Ascending aorta (tissue), 2 donors: ENCODE data around the gene EPHB2. TPM values are rescaled to one million over a fixed set of nuclear protein-coding genes. Genes with fewer than 3 reads are reported as not detected.

ENCODE experiments used
- DNase-seq, 2 donors: peaks; one replicate each; pipeline ENCODE4 v3.0.0-alpha.2; 2019; ENCODE audit warnings: low spot score in 2 of 2
- H3K27ac ChIP-seq, 2 donors: fragments of 200-600 bp; sonication (generic); one replicate each; pipeline ENCODE4 v1.5.1; 2016 to 2017; ENCODE audit warnings: mild to moderate bottlenecking in 1 of 2
- H3K27me3 ChIP-seq: fragments of 200-600 bp; sonication (generic); one replicate; pipeline ENCODE4 v1.5.1; 2017
- H3K36me3 ChIP-seq, 2 donors: fragments of 200-600 bp; sonication (generic); one replicate each; pipeline ENCODE4 v1.5.1; 2016
- H3K4me1 ChIP-seq, 2 donors: fragments of 200-600 bp; sonication (generic); one replicate each; pipeline ENCODE4 v1.5.1; 2016 to 2017; ENCODE audit warnings: mild to moderate bottlenecking in 1 of 2
- H3K4me3 ChIP-seq, 2 donors: fragments of 200-600 bp; sonication (generic); one replicate each; pipeline ENCODE4 v1.5.1; 2016 to 2017; ENCODE audit warnings: mild to moderate bottlenecking in 1 of 2
- H3K9me3 ChIP-seq, 2 donors: fragments of 200-600 bp; sonication (generic); one replicate each; pipeline ENCODE4 v1.5.1; 2016
- intact Hi-C: fragments of 100-400 bp; cut with DNase I; formaldehyde crosslinking; loops from one replicate; pipeline ENCODE4 v1.15.1; 2023
- total RNA-seq: library from RNA; depleted of rRNA; stranded (reverse); fragments of >200 nt; gene quantifications from one replicate; pipeline ENCODE4 v1.1.0, GENCODE V29; 2016
- TF ChIP-seq, protein P1 (sequence below), 3 experiments: fragments of 200-600 bp in 2 of 3; fragments of 450-650 bp in 1 of 3; sonication (generic) in 2 of 3; IDR thresholded peaks; one replicate each; pipeline ENCODE4 v1.5.1; 2016 to 2019; ENCODE audit warnings: antibody characterized with exemption in 3 of 3, mild to moderate bottlenecking in 1 of 3, moderate library complexity in 1 of 3

Gene EPHB2
- total RNA-seq, 1 donor from 2014 or later: 3.2 TPM

DNA sequence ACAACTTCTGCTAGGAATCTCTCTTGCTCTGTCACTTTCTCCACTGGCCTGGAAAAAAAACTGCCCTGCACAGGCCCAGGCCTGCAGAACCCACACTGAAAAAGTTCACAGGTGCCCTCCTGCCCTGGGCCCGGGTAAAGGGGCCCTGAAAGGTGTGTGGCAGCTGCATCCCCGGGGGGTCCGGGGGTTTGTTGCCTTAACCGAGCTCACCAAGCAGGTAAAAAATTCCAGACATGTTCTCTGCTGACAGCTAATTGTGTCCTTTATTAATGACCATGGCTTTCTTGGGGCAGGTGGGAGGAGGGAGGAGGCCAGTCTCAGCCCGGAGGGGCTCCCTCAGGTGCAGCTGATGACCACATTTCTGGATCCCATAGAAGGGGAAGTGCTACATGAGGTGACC is 139.1 kb downstream of the EPHB2 start:
- TF ChIP-seq, protein P1, sequence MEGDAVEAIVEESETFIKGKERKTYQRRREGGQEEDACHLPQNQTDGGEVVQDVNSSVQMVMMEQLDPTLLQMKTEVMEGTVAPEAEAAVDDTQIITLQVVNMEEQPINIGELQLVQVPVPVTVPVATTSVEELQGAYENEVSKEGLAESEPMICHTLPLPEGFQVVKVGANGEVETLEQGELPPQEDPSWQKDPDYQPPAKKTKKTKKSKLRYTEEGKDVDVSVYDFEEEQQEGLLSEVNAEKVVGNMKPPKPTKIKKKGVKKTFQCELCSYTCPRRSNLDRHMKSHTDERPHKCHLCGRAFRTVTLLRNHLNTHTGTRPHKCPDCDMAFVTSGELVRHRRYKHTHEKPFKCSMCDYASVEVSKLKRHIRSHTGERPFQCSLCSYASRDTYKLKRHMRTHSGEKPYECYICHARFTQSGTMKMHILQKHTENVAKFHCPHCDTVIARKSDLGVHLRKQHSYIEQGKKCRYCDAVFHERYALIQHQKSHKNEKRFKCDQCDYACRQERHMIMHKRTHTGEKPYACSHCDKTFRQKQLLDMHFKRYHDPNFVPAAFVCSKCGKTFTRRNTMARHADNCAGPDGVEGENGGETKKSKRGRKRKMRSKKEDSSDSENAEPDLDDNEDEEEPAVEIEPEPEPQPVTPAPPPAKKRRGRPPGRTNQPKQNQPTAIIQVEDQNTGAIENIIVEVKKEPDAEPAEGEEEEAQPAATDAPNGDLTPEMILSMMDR (IDR thresholded peaks at IDR 0.05): no peak
- no peaks in the 10 kb centered on the region for H3K9me3 ChIP-seq
- no peaks in the 10 kb centered on the region for H3K27me3 ChIP-seq
- no peak for DNase-seq
- intact Hi-C loops: no loop called here
- H3K4me1 ChIP-seq: no peaks in the 10 kb centered on the region
- no peaks in the 10 kb centered on the region for H3K36me3 ChIP-seq
- no peak overlapping the region for H3K4me3 ChIP-seq
- no peak overlapping the region for H3K27ac ChIP-seq

- Histone ChIP-seq H3K4me3 (no peak overlapping the region), H3K27me3 (no peaks in the 10 kb centered on the region), H3K27ac (no peak overlapping the region), H3K36me3 (no peaks in the 10 kb centered on the region), H3K9me3 (no peaks in the 10 kb centered on the region), H3K4me1 (no peaks in the 10 kb centered on the region)
- TF ChIP-seq, protein P1 (IDR thresholded peaks at IDR 0.05): no peak
- DNase-seq: no peak
- intact Hi-C loops: no loop called here
These were observed 139.6 kb downstream of the EPHB2 start for GRCh38 chr1:22850281-22850680.

GRCh38 chr1:22850681-22851080 is 140.0 kb downstream of the EPHB2 start:
- TF ChIP-seq, protein P1 (IDR thresholded peaks at IDR 0.05): no peak
- intact Hi-C loops: no loop called here
- H3K4me3 ChIP-seq: no peak overlapping the region
- DNase-seq: no peak
- no peaks in the 10 kb centered on the region for H3K9me3 ChIP-seq
- no peak overlapping the region for H3K27ac ChIP-seq
- H3K4me1 ChIP-seq: no peaks in the 10 kb centered on the region
- no peaks in the 10 kb centered on the region for H3K27me3 ChIP-seq
- no peaks in the 10 kb centered on the region for H3K36me3 ChIP-seq

- TF ChIP-seq, protein P1 (IDR thresholded peaks at IDR 0.05): no peak
- intact Hi-C loops: no loop called here
- DNase-seq: no peak
- Histone ChIP-seq H3K27ac (no peak overlapping the region), H3K27me3 (no peaks in the 10 kb centered on the region), H3K9me3 (no peaks in the 10 kb centered on the region), H3K36me3 (no peaks in the 10 kb centered on the region), H3K4me1 (no peaks in the 10 kb centered on the region), H3K4me3 (no peak overlapping the region)
These were observed 140.9 kb downstream of the EPHB2 start for GRCh38 chr1:22851517-22851916.

DNA sequence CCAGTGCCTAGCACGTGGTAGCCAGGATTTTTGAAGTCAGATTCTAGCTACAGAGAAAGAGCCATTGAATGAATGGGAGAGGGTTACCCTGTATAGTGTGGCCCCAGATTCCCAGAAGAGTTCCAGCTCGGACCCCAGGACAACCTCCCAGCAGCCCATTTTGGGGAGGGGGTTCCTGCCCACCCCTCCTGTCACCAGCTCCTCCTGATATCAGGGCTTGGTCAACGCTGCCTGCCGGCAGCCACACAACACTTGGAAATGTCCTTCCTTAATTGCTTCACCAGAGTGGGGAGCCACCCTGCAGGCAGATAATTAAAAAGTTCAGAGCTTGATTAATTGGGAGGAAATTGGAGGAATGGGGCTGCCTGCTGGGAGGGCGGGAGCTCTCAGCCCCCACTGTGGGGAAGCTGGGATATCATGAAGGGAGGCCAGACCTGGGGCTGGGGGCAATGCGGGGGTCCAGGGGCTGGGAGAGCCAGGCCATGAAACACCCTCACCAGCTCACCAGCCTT is 141.6 kb downstream of the EPHB2 start:
- Histone ChIP-seq H3K27ac (no peak overlapping the region), H3K4me1 (no peaks in the 10 kb centered on the region), H3K36me3 (no peaks in the 10 kb centered on the region), H3K4me3 (no peak overlapping the region), H3K27me3 (no peaks in the 10 kb centered on the region), H3K9me3 (no peaks in the 10 kb centered on the region)
- intact Hi-C loops: no loop called here
- TF ChIP-seq, protein P1 (IDR thresholded peaks at IDR 0.05): no peak
- no peak for DNase-seq

DNA sequence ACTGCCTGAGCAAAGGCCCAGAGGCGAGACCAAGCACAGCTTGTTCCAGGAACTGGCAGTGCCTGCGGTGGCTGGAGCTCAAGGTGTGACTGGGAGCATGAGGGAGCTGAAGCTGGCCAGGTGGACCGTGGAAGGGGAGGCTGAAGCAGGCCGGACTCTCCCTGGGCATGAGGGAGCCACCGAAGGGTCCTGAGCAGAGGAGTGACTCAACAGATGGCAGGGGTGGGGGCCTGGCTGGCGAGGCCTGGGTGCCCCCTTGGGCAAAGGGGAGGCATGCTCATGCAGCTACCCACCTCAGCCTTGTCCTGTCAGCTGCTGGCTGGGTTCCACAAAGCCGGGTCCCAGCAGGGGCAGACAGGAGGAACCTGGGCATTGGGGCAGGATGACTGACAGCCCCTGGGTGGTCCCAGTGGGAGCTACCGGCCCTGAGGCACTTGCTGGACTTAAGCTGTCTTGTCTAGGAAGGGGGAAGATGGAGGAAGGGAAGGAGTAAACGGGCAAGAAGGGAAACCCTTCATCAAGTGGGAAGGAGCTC is 143.1 kb downstream of the EPHB2 start:
- no peak for DNase-seq
- H3K9me3 ChIP-seq: no peaks in the 10 kb centered on the region
- H3K4me1 ChIP-seq: no peaks in the 10 kb centered on the region
- H3K27me3 ChIP-seq: no peaks in the 10 kb centered on the region
- intact Hi-C loops: no loop called here
- H3K4me3 ChIP-seq: no peak overlapping the region
- H3K27ac ChIP-seq: no peak overlapping the region
- TF ChIP-seq, protein P1 (IDR thresholded peaks at IDR 0.05): no peak
- H3K36me3 ChIP-seq: no peaks in the 10 kb centered on the region
